NCI-H1105 (cell line): ENCODE data around the gene CHPF2.

Experiments
- DNase-seq: peaks from one replicate; lab custom pipeline; 2025; lab: John Stamatoyannopoulos, UW

Gene CHPF2

GRCh38 chr7:151264615-151265014, 32.3 kb downstream of the CHPF2 start:
- DNase-seq, result no peak

GRCh38 chr7:151265351-151265931, 33.2 kb downstream of the CHPF2 start:
- DNase-seq, result no peak

DNA sequence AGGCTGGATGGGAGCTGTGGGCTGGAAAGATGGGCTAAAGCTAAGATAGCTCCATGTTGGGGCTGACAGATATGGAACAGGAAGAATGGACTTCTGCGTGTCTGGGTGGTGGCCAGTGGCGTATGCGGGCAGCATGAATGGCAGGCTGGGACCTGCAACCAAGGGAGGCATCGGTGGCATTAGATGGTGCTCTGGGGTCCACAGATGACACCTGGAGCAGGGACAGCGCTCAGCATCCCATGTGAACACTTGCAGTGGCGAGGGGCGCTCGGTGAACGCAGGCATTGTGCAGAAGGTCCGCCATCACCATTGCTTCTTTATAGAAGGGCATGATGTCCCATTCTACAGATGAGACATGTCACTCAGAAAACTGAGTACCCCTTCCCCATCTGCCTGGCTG, 37.2 kb downstream of the CHPF2 start:
- no peak for DNase-seq

DNA sequence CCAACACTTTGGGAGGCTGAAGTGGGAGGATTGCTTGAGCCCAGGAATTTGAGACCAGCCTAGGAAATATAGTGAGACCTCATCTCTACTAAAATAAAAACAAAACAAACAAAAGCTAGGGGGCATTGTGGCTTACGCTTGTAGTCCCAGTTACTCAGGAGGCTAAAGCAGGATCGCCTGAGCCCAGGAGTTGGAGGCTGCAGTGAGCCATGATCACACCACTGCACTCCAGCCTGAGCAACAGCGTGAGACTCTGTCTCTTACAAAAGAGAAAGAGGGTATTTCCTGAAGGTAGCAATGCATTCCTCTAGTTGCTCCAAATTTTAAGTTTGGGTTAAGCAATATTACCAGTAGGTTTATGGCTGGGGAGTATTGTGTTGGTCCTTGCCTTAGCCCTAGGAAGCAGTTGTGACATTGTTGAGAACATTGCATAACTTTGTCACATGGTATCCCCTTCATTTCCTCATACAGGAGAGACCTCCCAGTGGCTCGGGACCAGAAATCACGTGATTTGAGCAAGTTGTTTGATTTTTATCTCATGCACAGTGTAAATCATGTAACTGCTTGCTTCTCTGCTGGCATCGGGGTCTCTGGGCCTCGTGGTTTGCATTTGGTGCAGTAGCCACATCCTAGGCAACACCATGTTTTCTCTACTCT, 39.5 kb downstream of the CHPF2 start:
- DNase-seq, result no peak

DNA sequence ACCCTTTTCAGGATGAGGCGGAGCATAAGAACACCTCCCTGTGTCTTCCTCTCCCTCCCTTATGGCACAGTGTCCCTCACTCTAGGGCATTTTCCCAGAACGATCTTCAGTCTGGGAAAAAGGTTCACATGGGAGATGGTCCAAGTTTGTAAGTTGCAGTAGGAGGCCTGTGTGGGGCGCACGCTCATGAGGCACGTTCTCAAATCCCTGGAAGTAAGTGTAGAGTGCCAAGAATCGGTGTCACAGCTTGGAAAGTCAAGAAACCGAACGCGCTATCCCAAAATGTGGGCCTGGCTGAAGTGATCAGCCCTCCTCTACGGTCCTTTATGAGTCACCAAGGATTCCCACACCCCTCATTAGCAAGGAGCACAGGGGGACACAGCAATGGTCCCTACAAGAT, 40.1 kb downstream of the CHPF2 start:
- no peak for DNase-seq

DNA sequence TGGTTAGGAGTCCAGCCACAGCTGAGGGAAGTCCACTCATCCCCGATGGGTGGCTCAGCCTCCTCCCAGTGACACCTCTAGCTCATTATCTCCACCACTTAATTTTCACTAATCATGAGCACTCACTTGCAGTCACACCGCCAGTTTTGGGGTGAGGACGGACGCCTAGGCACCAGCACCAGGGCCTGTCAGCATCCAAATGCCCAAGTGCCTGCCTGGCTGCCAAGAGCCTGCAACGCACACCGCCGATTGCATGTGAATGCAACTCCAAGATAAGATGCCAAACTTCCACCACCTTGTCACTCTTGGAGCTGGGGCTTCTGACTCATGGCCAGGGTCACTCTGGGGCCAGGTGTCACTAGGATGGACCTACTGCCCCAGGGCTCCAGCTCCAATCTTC, 40.6 kb downstream of the CHPF2 start:
- no peak for DNase-seq

GRCh38 chr7:151273651-151274390, 41.5 kb downstream of the CHPF2 start:
- no peak for DNase-seq

DNA sequence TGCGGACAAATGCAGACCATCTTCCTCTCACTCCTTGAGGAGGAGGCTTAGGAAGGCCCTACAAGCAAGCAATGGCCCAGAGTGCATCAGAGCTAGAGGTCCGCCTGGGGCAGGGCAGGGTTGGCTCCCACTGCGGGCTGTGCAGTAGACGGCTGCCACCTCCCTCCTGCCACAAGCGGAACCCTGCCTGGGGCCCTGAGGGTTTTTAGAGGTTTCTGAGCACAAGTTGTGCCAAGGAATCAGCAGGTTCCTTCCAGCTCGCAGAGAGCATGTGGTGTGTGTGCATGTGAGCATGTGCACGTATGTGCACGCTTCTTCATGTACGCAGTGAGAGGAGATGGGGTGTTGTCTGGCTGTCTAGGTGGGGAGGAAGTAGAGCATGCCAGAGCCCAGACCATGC, 42.1 kb downstream of the CHPF2 start:
- no peak for DNase-seq

DNA sequence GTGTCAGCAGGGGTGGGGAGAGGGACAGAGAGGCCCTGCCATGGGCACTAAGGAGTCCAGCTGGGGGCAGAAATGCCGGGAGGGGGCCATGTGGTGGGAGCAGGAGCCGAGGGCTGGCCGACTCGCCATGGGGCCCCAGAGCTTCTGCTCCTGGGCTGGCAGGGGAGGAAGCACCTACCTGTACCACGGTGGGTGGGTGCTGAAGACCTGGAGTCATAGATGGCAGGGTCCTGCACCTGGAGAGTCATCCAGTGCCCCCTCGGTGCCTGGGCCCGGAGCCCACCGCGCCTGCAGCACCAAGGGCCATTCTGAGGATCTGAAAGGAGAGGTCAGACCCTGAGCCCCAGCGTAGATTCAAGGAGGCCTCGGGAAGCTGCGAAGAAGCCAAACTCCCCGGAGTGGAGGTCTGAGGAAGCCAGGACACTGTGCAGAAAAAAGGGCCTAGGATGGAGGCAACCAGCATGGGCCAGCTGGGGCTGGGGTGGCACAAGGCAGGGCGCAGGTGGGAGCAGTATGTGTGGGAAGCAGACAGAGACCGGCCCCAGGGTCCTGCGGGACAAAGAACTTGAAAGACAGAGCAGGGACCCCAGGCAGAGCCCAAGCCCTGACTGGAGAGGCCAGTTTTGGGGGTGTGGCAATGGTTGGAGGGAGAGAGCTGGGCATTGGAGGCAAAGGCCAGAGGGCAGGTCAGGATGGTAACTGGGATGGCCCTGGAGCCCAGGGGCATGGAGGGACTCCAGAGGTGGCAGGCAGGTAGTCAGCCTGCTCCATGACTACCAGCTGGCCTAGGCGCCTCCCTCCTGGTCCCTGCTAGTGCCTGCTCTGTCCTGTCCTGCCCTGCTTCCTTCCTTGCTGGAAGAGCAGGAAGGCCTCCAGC, 42.9 kb downstream of the CHPF2 start:
- no peak for DNase-seq

GRCh38 chr7:151275813-151276577, 43.7 kb downstream of the CHPF2 start:
- peak; percentile 76 for DNase-seq

DNA sequence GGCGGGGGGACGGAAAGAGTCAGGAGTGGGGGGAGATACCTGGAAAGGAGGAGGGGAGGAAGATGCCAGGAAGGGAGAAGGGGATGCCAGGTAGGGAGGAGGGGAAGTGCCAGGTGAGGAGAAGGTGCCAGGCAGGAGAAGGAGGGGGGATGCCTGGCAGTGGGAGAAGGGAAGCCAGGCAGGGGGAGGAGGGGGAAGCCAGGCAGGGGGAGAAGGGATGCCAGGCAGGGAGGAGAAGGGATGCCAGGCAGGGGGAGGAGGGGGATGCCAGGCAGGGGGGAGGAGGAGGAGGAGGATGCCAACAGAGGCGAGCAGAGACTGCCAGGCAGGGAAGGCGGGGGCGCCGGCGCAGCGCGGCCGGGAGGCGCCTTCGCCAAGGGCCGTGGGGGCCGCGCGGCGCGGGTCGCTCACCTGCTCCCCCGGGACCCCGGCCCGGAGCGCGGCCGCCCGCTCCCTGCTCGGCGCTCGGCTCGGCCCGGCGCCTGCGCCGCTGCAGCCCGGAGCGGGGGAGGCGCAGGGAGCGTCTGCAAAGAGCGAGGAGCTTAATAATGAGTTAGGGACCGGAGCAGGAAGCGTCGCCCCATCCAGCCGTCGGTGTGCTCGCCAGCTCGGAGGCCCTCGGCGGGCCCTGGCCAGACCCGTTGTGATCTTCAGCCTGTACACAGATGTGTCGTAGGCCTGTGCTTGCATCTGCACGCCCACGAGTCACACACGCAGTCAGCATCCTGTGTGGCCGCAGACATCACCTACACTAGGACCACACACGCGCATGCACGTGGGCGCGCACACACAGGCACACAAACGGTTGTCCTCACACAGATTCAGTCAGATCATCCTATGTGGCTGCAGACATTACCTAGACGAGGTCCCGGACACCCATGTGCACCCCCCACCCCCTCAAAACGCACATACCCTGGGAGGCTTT, 44.6 kb downstream of the CHPF2 start:
- peak; percentile 73 for DNase-seq

GRCh38 chr7:151277631-151278030, 45.3 kb downstream of the CHPF2 start:
- DNase-seq, result no peak

DNA sequence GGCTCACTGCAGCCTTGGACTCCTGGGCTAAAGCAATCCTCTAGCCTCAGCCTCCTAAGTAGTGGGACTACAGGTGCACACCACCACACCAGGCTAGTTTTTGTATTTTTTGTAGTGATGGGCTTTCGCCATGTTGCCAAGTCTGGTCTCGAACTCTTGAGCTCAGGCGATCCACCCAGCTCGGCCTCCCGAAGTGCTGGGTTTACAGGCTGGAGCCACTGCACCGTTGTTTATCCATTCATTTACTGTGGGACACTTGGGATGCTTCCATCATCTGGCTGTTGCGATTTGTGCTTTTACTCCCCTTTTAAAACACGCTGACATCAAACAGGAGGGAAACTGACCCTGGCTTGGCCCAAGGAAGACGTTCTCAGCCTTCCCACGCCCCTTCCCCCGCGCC, 46.7 kb downstream of the CHPF2 start:
- DNase-seq, result no peak

GRCh38 chr7:151279868-151280267, 47.6 kb downstream of the CHPF2 start:
- DNase-seq, result no peak

DNA sequence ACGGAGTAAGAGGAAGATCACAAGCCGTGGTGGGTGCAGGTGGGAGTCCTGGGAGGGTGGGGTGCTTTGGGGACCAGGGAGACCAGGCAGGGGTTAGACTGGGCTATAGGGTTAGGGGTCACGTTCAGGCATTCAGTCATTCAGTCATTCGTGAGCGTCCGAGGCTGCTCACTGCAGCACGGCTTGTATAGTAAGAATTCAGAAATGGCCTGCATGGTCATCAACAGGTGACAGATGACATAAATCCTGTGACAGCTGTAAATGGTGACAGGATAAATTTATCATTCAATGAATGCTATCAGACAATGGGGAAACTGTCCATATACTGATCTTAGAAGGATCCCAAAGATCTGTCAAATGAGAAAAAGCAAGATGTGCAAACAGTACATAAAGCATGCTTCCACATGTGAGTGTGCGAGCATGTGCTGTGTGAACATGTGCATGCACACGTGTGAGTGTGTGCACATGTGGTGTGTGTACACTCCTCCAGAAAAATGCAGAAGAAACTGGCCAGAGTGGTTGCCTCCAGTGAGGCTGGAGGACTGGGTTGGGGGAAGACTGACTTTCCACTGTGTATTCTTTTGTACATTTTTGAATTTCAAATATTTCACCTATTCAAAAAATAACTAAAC, 48.2 kb downstream of the CHPF2 start:
- no peak for DNase-seq

GRCh38 chr7:151281686-151282085, 49.4 kb downstream of the CHPF2 start:
- no peak for DNase-seq

GRCh38 chr7:151282111-151282510, 49.8 kb downstream of the CHPF2 start:
- no peak for DNase-seq

DNA sequence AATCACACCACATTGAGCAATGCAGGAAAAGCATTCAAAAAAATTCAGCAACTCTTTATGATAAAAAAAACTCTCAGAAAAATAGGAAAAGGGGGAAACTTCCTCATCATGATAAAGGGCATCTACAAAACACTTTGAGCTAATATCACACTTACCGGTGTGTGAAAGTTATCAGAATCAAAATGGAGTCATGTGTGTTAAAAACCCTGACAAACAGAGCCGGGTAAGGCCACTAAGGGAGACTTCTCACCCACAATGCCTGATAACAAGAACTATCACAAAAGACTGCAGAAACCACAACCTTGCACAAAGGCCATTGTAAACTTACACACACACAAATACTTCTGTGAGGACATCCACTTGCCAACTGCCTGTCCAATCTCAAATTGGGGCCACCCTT, 51.0 kb downstream of the CHPF2 start:
- DNase-seq, result no peak

DNA sequence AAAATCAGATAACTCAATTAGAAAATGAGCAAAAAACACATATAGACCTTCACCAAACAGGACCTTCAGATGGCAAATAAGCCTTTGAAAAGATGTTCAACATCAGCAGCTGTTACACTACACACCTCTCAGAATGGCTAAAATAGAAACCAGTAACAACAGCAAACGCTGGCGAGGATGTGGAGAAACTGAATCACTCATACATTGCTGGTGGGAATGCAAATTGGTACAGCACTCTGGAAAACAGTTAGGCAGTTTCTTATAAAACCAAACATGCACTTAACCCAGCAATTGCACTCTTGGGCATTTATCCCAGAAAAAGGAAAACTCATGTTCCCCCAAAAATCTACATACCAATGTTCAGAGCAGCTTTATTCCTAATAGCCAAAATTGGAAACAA, 53.9 kb downstream of the CHPF2 start:
- no peak for DNase-seq
